ENCODE data around the gene PCIF1.

Gene PCIF1

GRCh38 chr20:45997187-45997586 is 62.7 kb downstream of the PCIF1 start:
- DNase-seq: no peak

All from NCI-H1105 treated with DMSO at 0.1 percent for 48 hours (cell line).